ENCODE data around the gene KCNJ14.

Gene KCNJ14

DNA sequence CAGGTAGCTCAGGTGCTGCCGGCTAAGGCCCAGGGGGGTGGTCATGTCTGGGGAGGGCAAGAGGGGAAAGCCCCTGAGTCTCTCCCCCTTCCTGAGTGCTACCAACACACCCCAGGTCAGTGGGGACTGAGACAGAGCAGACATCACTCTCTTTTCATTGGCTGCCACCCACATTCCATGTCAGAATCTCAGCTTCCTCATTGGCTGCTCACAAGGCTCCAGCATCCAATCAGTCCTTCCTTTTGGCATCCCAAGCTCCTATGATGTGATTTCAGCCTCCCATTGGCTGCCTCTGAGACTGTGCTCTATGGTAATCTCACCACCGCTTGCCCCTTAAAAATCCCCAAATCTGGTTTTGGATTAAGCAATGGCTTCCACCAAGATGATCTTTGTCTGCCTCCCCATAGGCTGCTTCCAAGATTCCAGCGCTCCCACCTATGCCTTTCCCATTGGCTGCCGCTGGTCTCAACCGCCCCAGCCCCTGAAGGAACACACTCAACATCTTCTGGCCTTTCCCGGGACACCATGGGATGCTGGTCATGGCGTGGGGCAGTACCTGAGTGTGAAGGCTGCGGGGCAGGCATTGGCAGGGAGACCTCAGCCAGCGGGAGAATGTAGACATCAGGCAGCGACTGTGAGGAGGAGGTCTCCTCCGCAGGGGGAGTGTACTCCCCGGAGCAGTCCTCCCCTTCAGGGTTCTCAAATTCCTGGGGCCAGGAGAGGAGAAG is 54.3 kb downstream of the KCNJ14 start:
- DNase-seq: no peak

DNA sequence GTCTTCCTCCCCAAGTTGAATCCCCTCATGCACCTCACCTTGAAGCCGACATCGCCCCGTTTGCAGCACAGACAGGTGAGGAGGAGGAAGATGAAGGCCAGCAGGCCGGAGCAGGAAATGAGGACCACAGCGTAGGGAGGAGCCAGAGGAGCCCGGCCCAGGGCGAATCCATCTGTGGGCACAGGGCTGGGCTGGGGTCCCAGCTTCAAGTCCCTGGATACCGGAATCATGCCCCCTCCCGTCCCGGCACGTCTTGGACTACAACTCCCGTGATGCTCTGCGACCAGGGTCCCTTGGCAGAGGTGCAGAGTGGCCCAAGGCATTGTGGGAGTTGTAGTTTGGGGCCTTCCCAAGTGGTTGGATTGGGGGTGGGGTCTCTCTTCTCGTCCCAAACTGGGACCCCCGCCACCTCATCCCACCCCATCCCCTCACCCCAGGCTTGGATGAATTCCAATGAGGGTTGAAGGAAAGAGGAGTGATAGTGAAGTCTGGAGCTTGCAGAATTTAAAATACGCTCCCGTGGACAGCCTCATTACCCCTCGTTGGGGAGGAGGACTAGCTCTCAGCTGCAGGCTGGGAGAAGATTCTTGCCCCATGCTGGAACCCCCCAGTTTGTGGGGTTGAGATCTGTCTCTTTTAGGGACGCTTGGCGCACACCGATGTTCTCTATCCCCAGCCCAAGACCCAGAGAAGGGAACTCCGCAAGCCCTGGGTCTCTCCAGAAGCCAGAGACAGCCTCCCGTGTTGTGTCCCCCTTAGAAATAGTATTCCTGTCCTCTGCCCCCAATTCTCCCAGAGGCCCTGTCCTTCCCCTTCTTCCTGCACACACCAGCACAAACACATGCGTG is 55.3 kb downstream of the KCNJ14 start:
- DNase-seq: peak; percentile 76 to 80

DNA sequence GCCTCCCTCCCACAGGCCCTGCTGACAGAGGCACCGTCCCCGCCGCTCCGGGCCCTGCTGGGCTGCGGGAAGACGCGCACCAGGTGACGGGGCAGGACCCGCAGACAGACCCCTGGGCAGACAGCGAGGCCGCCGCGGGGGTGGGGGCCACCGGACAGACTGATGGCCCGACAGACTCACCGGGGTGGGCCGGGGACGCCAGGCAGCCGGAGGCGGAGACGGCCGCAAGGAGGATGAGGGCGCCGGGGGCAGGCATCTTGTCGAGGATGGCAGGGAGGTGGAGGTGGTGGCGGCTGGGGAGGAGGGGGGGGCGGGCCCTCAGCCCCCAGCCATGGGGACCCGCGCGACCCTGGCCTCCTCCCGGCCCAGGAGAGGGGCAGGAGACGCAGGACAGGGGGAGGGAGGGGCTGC is 56.0 kb downstream of the KCNJ14 start:
- no peak for DNase-seq

DNA sequence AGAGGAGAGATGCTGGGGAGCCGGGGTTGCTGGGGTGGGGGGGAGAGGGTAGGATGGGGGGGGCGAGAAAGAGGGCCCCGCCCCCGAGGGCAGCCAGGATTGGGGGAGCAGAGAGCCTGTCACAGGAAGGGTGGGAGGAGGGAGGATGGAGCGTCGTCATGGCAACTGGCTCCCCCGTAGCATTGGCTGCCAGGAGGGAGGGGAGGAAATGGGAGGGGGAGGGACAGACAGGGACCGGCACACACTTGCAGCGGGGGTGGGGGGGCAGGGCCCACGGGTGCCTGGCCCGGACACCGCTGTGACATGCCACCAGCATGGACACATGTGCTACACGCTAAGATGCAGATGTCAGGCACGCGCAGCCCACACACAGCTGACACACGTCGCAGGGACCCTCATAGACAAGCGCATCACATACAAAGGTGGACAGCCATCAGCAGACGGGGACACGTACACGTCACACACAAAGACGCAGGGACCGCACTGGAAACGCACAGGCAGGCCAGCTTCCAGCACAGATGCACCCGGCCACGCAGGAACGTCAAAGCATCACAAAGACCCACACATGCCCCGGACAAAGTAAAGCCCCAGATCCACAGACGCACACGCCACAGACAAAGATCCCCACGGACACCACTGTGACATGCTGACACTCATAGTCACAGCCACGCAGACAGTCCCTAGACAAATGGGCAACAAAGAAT is 56.6 kb downstream of the KCNJ14 start, which contains the start of gene LMTK3:
LMTK3 (minus strand) TSS at position 36 of the 704 bp plus-strand sequence. CDS start 259 bp downstream, outside the sequence.
- DNase-seq: peak; percentile 74 to 81

DNA sequence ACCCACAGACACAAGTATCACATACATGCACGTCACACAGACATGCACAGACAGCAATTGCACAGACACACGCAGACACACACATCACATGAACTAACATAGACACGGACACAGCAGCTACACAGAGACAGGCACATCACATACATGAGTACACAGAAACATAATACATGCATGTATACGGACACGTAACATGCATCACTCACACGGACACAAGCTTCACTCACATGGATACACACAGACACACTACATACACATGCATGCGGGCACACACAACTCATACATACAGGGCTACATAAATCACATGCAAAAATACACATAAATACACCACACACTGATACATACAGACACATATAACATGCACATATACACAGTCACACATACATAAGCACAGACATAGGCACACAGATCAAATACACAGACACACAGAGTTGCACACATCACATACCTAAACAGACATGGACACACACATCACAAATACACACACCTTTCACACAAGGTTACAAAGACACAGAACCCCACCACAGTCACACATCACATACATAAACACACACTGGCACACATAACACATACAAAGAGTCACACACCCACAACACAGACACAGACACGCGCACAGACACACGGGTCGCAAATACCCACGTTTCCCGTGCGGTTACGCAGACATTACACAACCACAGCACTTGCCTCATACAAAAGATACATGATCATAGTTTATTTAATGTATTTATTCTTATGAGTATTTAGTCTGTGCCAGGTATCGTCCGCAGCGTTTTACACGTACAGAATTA is 57.3 kb downstream of the KCNJ14 start:
- DNase-seq: no peak

DNA sequence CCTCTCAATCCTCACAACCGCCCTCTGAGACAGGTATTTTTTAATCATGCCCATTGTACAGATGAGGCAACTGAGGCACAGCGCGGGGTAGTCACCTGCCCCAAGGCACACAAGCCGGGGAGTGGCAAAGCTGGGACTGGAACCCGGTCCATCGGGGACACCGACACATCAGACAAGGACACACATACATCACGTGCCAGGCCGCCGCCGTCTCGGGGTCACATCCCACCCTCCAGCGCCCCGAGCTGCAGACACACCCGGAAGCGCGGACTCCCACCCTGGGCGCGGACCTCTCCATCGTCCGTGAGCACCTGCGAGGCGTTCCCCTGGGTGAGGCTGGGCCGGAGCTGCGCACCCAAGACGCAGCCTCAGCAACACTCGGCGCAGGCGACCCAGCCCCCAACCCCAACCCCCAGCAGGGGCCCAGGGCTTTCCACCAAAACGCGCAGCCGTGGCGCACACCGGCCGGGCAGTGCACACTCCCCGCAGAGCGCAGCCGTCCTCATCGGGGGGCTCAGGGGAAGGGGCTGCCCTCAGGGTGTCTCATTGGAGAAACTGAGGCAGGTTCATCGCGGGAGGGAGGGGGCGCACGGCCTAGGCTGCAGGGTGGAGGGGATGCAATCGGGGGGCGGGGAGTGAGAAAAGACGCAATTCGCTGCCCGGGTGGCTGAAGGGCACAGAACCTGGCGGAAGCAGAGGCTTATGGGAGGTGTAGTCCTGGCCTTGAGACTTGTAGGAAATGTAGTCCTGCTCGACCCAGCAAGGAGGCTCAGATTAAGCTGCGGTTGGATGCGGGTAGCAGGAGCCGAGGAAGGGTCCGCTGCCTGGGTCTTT is 58.1 kb downstream of the KCNJ14 start:
- peak; percentile 71 to 72 for DNase-seq

DNA sequence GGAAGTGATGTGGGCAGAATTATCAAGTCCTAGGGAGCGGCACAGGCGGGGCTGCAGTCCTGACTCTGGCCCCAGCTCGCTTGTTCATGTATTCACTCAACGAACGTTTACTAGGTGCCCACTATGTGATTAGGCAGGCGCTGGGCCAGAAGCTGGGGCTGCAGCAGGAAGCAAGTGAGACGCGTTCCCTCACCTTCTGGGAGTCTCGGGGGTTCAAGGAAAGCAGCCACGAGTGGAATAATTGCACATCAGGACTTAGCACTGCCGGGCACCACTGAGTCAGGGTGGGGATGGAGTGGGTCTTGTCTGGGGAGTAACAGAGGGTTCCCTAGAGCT is 58.7 kb downstream of the KCNJ14 start:
- no peak for DNase-seq

DNA sequence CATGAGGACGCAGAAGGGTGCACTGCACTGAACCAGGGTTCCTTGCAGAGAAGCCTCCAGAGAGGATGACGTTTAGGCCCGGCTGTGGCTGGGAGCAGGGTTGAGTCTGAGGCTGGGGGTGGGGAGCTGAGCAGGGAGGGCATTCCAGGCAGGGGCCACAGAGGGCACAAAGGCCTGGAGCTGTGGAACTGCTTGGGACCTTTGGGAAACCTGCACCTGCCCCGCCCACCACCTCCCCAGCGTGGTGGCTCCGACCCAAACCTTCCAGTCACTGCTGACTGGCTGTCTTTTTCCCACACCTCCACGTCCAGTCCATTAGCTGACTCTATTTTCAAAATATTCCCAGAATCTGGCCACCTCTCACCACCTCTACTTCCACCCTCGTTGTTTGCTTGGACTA is 61.2 kb downstream of the KCNJ14 start:
- no peak for DNase-seq
